ENCODE measurements around the gene CLCN7. TPM values are rescaled to one million over a fixed set of nuclear protein-coding genes. Genes with fewer than 3 reads are reported as not detected.
"Not testable (repeated sequence)": the region's sequence is repeated elsewhere in the genome, so short reads cannot be mapped to it uniquely, and the experiment has no call there.

Gene CLCN7
- total and polyA plus RNA-seq, 9 donors, result 16.3 to 70.9 (median 54.4) TPM

- intact Hi-C loops (cut with DNase I), result loop anchor here in 1 of 4 donors (10.0 kb wide), 1 partner anchor 223 kb away; no protein-coding TSS in a partner anchor
- 82 to 92% (median 90%) methylated on average over 26 of the region's 26 CpGs for WGBS, 3 donors
- no peak overlapping the region for H3K4me3 ChIP-seq
- H3K36me3 ChIP-seq, result no peaks in the 10 kb centered on the region
- TF ChIP-seq POLR2A (IDR thresholded peaks at IDR 0.05), result no peak
- no peak for TF ChIP-seq CTCF (IDR thresholded peaks at IDR 0.05)
- TF ChIP-seq EP300 (IDR thresholded peaks at IDR 0.05), result no peak
- H3K27ac ChIP-seq, result no peak overlapping the region
- H3K4me1 ChIP-seq (ENCODE audit: insufficient read depth), result peaks cover 11% of the 10 kb centered on the region
- no peaks in the 10 kb centered on the region for H3K27me3 ChIP-seq
- no peaks in the 10 kb centered on the region for H3K9me3 ChIP-seq
- no peak for DNase-seq
Measured at GRCh38 chr16:1471569-1472194, 3.1 kb downstream of the CLCN7 start.

- H3K36me3 ChIP-seq, result no peaks in the 10 kb centered on the region
- H3K4me3 ChIP-seq, result no peak overlapping the region
- DNase-seq, result no peak
- TF ChIP-seq CTCF (IDR thresholded peaks at IDR 0.05) (no peak), POLR2A (IDR thresholded peaks at IDR 0.05) (no peak), EP300 (IDR thresholded peaks at IDR 0.05) (no peak)
- H3K27ac ChIP-seq, result no peak overlapping the region
- intact Hi-C loops (cut with DNase I), result loop anchor here in 1 of 4 donors (10.0 kb wide), 1 partner anchor 224 kb away; no protein-coding TSS in a partner anchor
- WGBS, 3 donors, result 67 to 72% (median 69%) methylated on average over 14 of the region's 14 CpGs
- H3K4me1 ChIP-seq (ENCODE audit: insufficient read depth), result peaks cover 10% of the 10 kb centered on the region
- H3K9me3 ChIP-seq, result no peaks in the 10 kb centered on the region
- H3K27me3 ChIP-seq, result no peaks in the 10 kb centered on the region
Measured at GRCh38 chr16:1470481-1471251, 4.2 kb downstream of the CLCN7 start.

- Histone ChIP-seq H3K4me1 (ENCODE audit: insufficient read depth) (peaks cover 10% of the 10 kb centered on the region), H3K27ac (no peak overlapping the region), H3K9me3 (no peaks in the 10 kb centered on the region), H3K4me3 (no peak overlapping the region), H3K27me3 (no peaks in the 10 kb centered on the region), H3K36me3 (no peaks in the 10 kb centered on the region)
- DNase-seq, result no peak
- WGBS, 3 donors, result 73 to 81% (median 74%) methylated on average over 20 of the region's 20 CpGs
- TF ChIP-seq EP300 (IDR thresholded peaks at IDR 0.05) (no peak), CTCF (IDR thresholded peaks at IDR 0.05) (no peak), POLR2A (IDR thresholded peaks at IDR 0.05) (no peak)
- intact Hi-C loops (cut with DNase I), result loop anchor here in 1 of 4 donors (10.0 kb wide), 1 partner anchor 225 kb away; no protein-coding TSS in a partner anchor
Measured at GRCh38 chr16:1469693-1470201, 5.1 kb downstream of the CLCN7 start.

- intact Hi-C loops (cut with DNase I); H3K27ac ChIP-seq; H3K4me3 ChIP-seq; H3K36me3 ChIP-seq; DNase-seq; H3K9me3 ChIP-seq; H3K4me1 ChIP-seq (ENCODE audit: insufficient read depth); H3K27me3 ChIP-seq: not testable (repeated sequence)
- 65 to 78% (median 68%) methylated on average over 5 of the region's 5 CpGs for WGBS, 3 donors
Measured at GRCh38 chr16:1469141-1469540, 5.7 kb downstream of the CLCN7 start.

Measured in ovary (tissue), 9 donors.